SK-N-MC (cell line): ENCODE data around the gene PABPN1L.

ENCODE experiments used
- EZH2 ChIP-seq: fragments of 200-600 bp; sonication (generic); IDR thresholded peaks from one replicate; pipeline ENCODE4 v1.6.1; 2017; ENCODE audit warnings: antibody characterized with exemption
- POLR2AphosphoS5 ChIP-seq: IDR thresholded peaks from 2 replicates; pipeline ENCODE4 v1.6.1; 2012; ENCODE audit warnings: mild to moderate bottlenecking, low read depth, low read length, borderline replicate concordance

- TF ChIP-seq POLR2AphosphoS5 (no peak), EZH2 (no peak)
Observed at GRCh38 chr16:88839026-88839529, 27.4 kb downstream of the PABPN1L start.
